ENCODE measurements around the gene PIEZO2. TPM values are rescaled to one million over a fixed set of nuclear protein-coding genes. Genes with fewer than 3 reads are reported as not detected.

Gene PIEZO2
- total and polyA plus RNA-seq, 7 donors = 0.03 to 0.64 (median 0.13) TPM

GRCh38 chr18:10785798-10786197 is 363.6 kb downstream of the PIEZO2 start:
- H3K4me3 ChIP-seq = no peak overlapping the region
- no peaks in the 10 kb centered on the region for H3K36me3 ChIP-seq (ENCODE audit: insufficient read depth in 1 of 2, low read depth in 1 of 2)
- H3K9me3 ChIP-seq = no peaks in the 10 kb centered on the region
- TF ChIP-seq CTCF (IDR thresholded peaks at IDR 0.05) = no peak
- no peaks in the 10 kb centered on the region for H3K4me1 ChIP-seq
- 64 to 79% (median 78%) methylated on average over 3 of the region's 3 CpGs for WGBS, 3 donors
- H3K27ac ChIP-seq = no peak overlapping the region
- DNase-seq (no peak), ATAC-seq (no peak)
- intact Hi-C loops (cut with DNase I) = loop anchor here in 1 of 2 donors (2.0 to 5.0 kb wide), 2 partner anchors 255 to 1482 kb away; no protein-coding TSS in a partner anchor
- peaks cover 0 to 1% (median 0%) of the 10 kb centered on the region in 3 donors for H3K27me3 ChIP-seq (ENCODE audit: insufficient read depth in 3 of 3, low read length in 2 of 3)

DNA sequence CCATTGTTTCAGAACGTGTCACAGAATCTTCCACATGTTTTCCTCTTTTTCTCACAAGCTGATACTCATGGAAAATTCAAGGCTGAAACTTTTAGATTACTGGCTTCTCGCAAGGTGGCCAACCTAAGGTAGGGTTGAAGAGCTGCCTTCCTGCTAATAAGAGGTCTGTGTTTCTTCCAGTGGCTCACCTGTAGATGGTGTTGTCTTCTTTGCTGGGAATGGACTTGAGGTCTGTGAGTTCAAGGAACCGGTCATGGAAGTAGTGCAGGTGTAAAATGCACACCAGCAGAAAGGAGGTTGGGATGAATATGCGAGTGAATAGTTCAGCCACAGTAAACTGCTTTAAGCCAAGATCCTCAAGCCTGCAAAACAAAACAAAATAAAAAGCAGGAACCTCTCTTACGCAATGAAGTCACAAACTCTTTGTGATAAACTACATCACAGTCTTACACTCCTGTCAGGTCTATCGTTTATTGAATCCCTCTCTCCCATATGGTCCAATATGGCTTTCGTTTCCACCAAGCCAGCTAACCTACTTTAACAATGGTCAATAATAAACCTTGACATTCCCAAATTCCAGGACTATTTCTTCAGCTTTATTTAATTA is 364.7 kb downstream of the PIEZO2 start:
- no peak for TF ChIP-seq CTCF (IDR thresholded peaks at IDR 0.05)
- Histone ChIP-seq H3K4me3 (no peak overlapping the region), H3K36me3 (ENCODE audit: insufficient read depth in 1 of 2, low read depth in 1 of 2) (no peaks in the 10 kb centered on the region), H3K4me1 (no peaks in the 10 kb centered on the region), H3K27me3 (ENCODE audit: insufficient read depth in 3 of 3, low read length in 2 of 3) (peaks cover 0 to 1% (median 0%) of the 10 kb centered on the region in 3 donors), H3K27ac (no peak overlapping the region), H3K9me3 (no peaks in the 10 kb centered on the region)
- ATAC-seq = no peak
- intact Hi-C loops (cut with DNase I) = loop anchor here in 1 of 2 donors (5.0 kb wide), 1 partner anchor 1483 kb away; no protein-coding TSS in a partner anchor
- no peak for DNase-seq
- 79 to 86% (median 84%) methylated on average over 7 of the region's 7 CpGs for WGBS, 3 donors

- Histone ChIP-seq H3K4me3 (no peak overlapping the region), H3K27me3 (ENCODE audit: insufficient read depth in 3 of 3, low read length in 2 of 3) (peaks cover 0 to 1% (median 0%) of the 10 kb centered on the region in 3 donors), H3K4me1 (no peaks in the 10 kb centered on the region), H3K9me3 (no peaks in the 10 kb centered on the region), H3K36me3 (ENCODE audit: insufficient read depth in 1 of 2, low read depth in 1 of 2) (no peaks in the 10 kb centered on the region), H3K27ac (no peak overlapping the region)
- WGBS, 3 donors = 81 to 86% (median 83%) methylated on average over 5 of the region's 5 CpGs
- intact Hi-C loops (cut with DNase I) = no loop called here
- ATAC-seq = no peak
- DNase-seq = no peak
- TF ChIP-seq CTCF (IDR thresholded peaks at IDR 0.05) = no peak
These were observed 365.4 kb downstream of the PIEZO2 start for GRCh38 chr18:10783941-10784340.

GRCh38 chr18:10776493-10776892 is 372.9 kb downstream of the PIEZO2 start:
- no peak for ATAC-seq

More at GRCh38 chr18:10776493-10776892, 372.9 kb downstream of the PIEZO2 start:
- Histone ChIP-seq H3K4me3 (no peak overlapping the region), H3K36me3 (ENCODE audit: insufficient read depth in 1 of 2, low read depth in 1 of 2) (no peaks in the 10 kb centered on the region), H3K27me3 (ENCODE audit: insufficient read depth in 3 of 3, low read length in 2 of 3) (peaks cover 0 to 11% (median 2%) of the 10 kb centered on the region in 3 donors), H3K27ac (no peak overlapping the region), H3K9me3 (no peaks in the 10 kb centered on the region), H3K4me1 (no peaks in the 10 kb centered on the region)
- TF ChIP-seq CTCF (IDR thresholded peaks at IDR 0.05) = no peak
- WGBS, 3 donors = 35 to 37% (median 36%) methylated on average over 6 of the region's 6 CpGs
- no peak for DNase-seq
- intact Hi-C loops (cut with DNase I) = no loop called here

Data from psoas muscle (tissue), 8 donors.